Spleen (tissue), 7 donors: Measurements from ENCODE around the gene GPR35.

Experiments
- CTCF ChIP-seq, 11 experiments: fragments of 200-600 bp in 7 of 11; fragments of 450-650 bp in 4 of 11; sonication (generic) in 4 of 11; IDR thresholded peaks in 8 of 11; conservative IDR thresholded peaks in 3 of 11; 1 replicate in 7 of 11; 2 replicates in 4 of 11; pipeline versions ENCODE4 v1.4.0 to v1.8.0; 2016 to 2021; ENCODE audit warnings: antibody characterized with exemption in 11 of 11, inconsistent platforms in 4 of 11, mild to moderate bottlenecking in 1 of 11
- POLR2AphosphoS5 ChIP-seq, 3 donors: sonication (generic); formaldehyde crosslinking; IDR thresholded peaks; one replicate each; pipeline ENCODE4 v1.5.1; 2017; ENCODE audit warnings: antibody characterized with exemption in 3 of 3
- donor health status: DM: no; HTN: no; CAD: no; lungs with moderate emphysema.
- donor health status: DM: no; HTN: no; CAD: no.
- donor health status: DM: no; HTN: no; CAD: no.

GRCh38 chr2:240670950-240671349 is 45.7 kb downstream of the GPR35 start:
- TF ChIP-seq CTCF (IDR thresholded peaks at IDR 0.05 in 8 of 11, conservative IDR thresholded peaks at IDR 0.05 in 3 of 11) (no peak), POLR2AphosphoS5 (IDR thresholded peaks at IDR 0.05) (no peak)
